Astrocyte (in vitro differentiated cells and primary cell): ENCODE data around the gene INSIG2. TPM values are rescaled to one million over a fixed set of nuclear protein-coding genes. Genes with fewer than 3 reads are reported as not detected.

Experiments used
- DNase-seq: peaks from one replicate; pipeline ENCODE4 v3.0.0-alpha.2; 2010; ENCODE audit warnings: low read depth
- FAIRE-seq: peaks from 2 replicates; lab custom pipeline; 2011; peaks lifted over from hg19 to GRCh38; lab: Jason Lieb, UNC
- H2AFZ ChIP-seq: 2 replicates; pipeline ENCODE4 v1.6.0; 2012; ENCODE audit warnings: low read depth, low read length, inconsistent platforms
- H3K27ac ChIP-seq: 2 replicates; pipeline ENCODE4 v1.5.1; 2011; ENCODE audit warnings: low read depth, low read length, inconsistent platforms
- H3K27me3 ChIP-seq: 2 replicates; pipeline ENCODE4 v1.6.0; 2011; ENCODE audit warnings: low read length, inconsistent platforms; ENCODE audit not compliant: insufficient read depth
- H3K36me3 ChIP-seq: 2 replicates; pipeline ENCODE4 v1.5.1; 2011; ENCODE audit warnings: low read length, inconsistent platforms; ENCODE audit not compliant: insufficient read depth
- H3K4me1 ChIP-seq: 2 replicates; pipeline ENCODE4 v1.5.1; 2011; ENCODE audit warnings: low read length, inconsistent platforms; ENCODE audit not compliant: insufficient read depth
- H3K4me2 ChIP-seq: 2 replicates; pipeline ENCODE4 v1.6.0; 2012; ENCODE audit warnings: low read length, inconsistent platforms
- H3K4me3 ChIP-seq: 2 replicates; pipeline ENCODE4 v1.5.1; 2011; ENCODE audit warnings: low read depth, mild to moderate bottlenecking, low read length, inconsistent platforms; ENCODE audit not compliant: insufficient read depth
- H3K79me2 ChIP-seq: 2 replicates; pipeline ENCODE4 v1.6.0; 2012; ENCODE audit warnings: mild to moderate bottlenecking, low read length, inconsistent platforms; ENCODE audit not compliant: insufficient read depth
- H3K9ac ChIP-seq: 2 replicates; pipeline ENCODE4 v1.6.0; 2012; ENCODE audit warnings: mild to moderate bottlenecking, low read length, inconsistent platforms
- H3K9me3 ChIP-seq: 2 replicates; pipeline ENCODE4 v1.5.1; 2012; ENCODE audit warnings: low read depth, mild to moderate bottlenecking, low read length, inconsistent platforms; ENCODE audit not compliant: insufficient read depth
- H4K20me1 ChIP-seq: 2 replicates; pipeline ENCODE4 v1.6.0; 2012; ENCODE audit warnings: low read length, inconsistent platforms; ENCODE audit not compliant: insufficient read depth
- H3K27ac Mint-ChIP-seq: one replicate; pipeline ENCODE4 v1.8.0; 2021; ENCODE audit warnings: mild to moderate bottlenecking, mixed read lengths; ENCODE audit not compliant: unreplicated experiment
- H3K27me3 Mint-ChIP-seq: one replicate; pipeline ENCODE4 v1.8.0; 2021; ENCODE audit warnings: low read depth, mixed read lengths; ENCODE audit not compliant: unreplicated experiment
- H3K36me3 Mint-ChIP-seq: one replicate; pipeline ENCODE4 v1.8.0; 2021; ENCODE audit warnings: low read depth, mixed read lengths; ENCODE audit not compliant: unreplicated experiment
- H3K4me1 Mint-ChIP-seq: one replicate; pipeline ENCODE4 v1.8.0; 2021; ENCODE audit warnings: low read depth, mixed read lengths; ENCODE audit not compliant: unreplicated experiment
- H3K4me3 Mint-ChIP-seq: one replicate; pipeline ENCODE4 v1.8.0; 2021; ENCODE audit warnings: mild to moderate bottlenecking, moderate library complexity, mixed read lengths; ENCODE audit not compliant: unreplicated experiment
- H3K9me3 Mint-ChIP-seq: one replicate; pipeline ENCODE4 v1.8.0; 2021; ENCODE audit warnings: mild to moderate bottlenecking, mixed read lengths; ENCODE audit not compliant: unreplicated experiment
- CTCF ChIP-seq: IDR thresholded peaks from 2 replicates; pipeline ENCODE4 v1.5.1; 2011; ENCODE audit warnings: low read depth, mild to moderate bottlenecking, inconsistent platforms, low read length, moderate library complexity; ENCODE audit not compliant: insufficient read depth
- EZH2 ChIP-seq: IDR thresholded peaks from 2 replicates; pipeline ENCODE4 v1.6.1; 2012; ENCODE audit warnings: mild to moderate bottlenecking, low read length, inconsistent platforms; ENCODE audit not compliant: insufficient read depth
- total RNA-seq: library from RNA; stranded (reverse); gene quantifications from 2 replicates; pipeline ENCODE4 v1.2.1, GENCODE V29; 2021

INSIG2 gene
- total RNA-seq, 1 donor from 2014 or later = 32.2 TPM

GRCh38 chr2:118119158-118119727 is 31.0 kb downstream of the INSIG2 start:
- Histone ChIP-seq H3K27me3 (no peaks in the 10 kb centered on the region), H3K4me1 (peaks cover 5% of the 10 kb centered on the region), H3K4me3 (no peak overlapping the region), H2AFZ (no peak overlapping the region), H4K20me1 (no peaks in the 10 kb centered on the region), H3K4me2 (no peak overlapping the region), H3K36me3 (no peaks in the 10 kb centered on the region), H3K79me2 (no peaks in the 10 kb centered on the region), H3K9ac (no peak overlapping the region), H3K9me3 (no peaks in the 10 kb centered on the region), H3K27ac (no peak overlapping the region)
- no peak for FAIRE-seq
- no peak for TF ChIP-seq EZH2
- TF ChIP-seq CTCF = no peak
- Mint-ChIP-seq H3K27me3 (no peaks in the 10 kb centered on the region), H3K9me3 (no peaks in the 10 kb centered on the region), H3K27ac (no peak overlapping the region), H3K36me3 (peaks cover 11% of the 10 kb centered on the region), H3K4me3 (no peak overlapping the region), H3K4me1 (peaks cover 34% of the 10 kb centered on the region)
- DNase-seq = no peak

- TF ChIP-seq EZH2 (no peak), CTCF (no peak)
- Mint-ChIP-seq H3K27ac (no peak overlapping the region), H3K9me3 (no peaks in the 10 kb centered on the region), H3K27me3 (no peaks in the 10 kb centered on the region), H3K36me3 (peaks cover 11% of the 10 kb centered on the region), H3K4me3 (no peak overlapping the region), H3K4me1 (peaks cover 30% of the 10 kb centered on the region)
- Histone ChIP-seq H3K4me3 (no peak overlapping the region), H3K36me3 (no peaks in the 10 kb centered on the region), H3K4me2 (no peak overlapping the region), H3K27ac (no peak overlapping the region), H3K4me1 (peaks cover 8% of the 10 kb centered on the region), H3K79me2 (no peaks in the 10 kb centered on the region), H3K9ac (no peak overlapping the region), H3K27me3 (no peaks in the 10 kb centered on the region), H3K9me3 (no peaks in the 10 kb centered on the region), H2AFZ (no peak overlapping the region), H4K20me1 (no peaks in the 10 kb centered on the region)
- peak; percentile 27 for DNase-seq
- FAIRE-seq = no peak
These were observed 31.6 kb downstream of the INSIG2 start for GRCh38 chr2:118119761-118120400.

- Histone ChIP-seq H3K27ac (no peak overlapping the region), H3K9ac (no peak overlapping the region), H3K9me3 (no peaks in the 10 kb centered on the region), H3K4me1 (peaks cover 8% of the 10 kb centered on the region), H3K27me3 (no peaks in the 10 kb centered on the region), H2AFZ (no peak overlapping the region), H3K4me3 (no peak overlapping the region), H3K4me2 (no peak overlapping the region), H3K79me2 (no peaks in the 10 kb centered on the region), H3K36me3 (no peaks in the 10 kb centered on the region), H4K20me1 (no peaks in the 10 kb centered on the region)
- Mint-ChIP-seq H3K27ac (no peak overlapping the region), H3K36me3 (peaks cover 13% of the 10 kb centered on the region), H3K27me3 (no peaks in the 10 kb centered on the region), H3K4me1 (peaks cover 25% of the 10 kb centered on the region), H3K4me3 (no peak overlapping the region), H3K9me3 (no peaks in the 10 kb centered on the region)
- TF ChIP-seq EZH2 (no peak), CTCF (no peak)
- FAIRE-seq (no peak), DNase-seq (no peak)
These were observed 32.1 kb downstream of the INSIG2 start for GRCh38 chr2:118120401-118120780.
